Endothelial cell of umbilical vein (primary cell): ENCODE data around the gene ENGASE. TPM values are rescaled to one million over a fixed set of nuclear protein-coding genes. Genes with fewer than 3 reads are reported as not detected.

Source experiments
- BruUV-seq: library from RNA; stranded (reverse); fragments of 400-500 nt; replicated peaks from 2 replicates; lab custom pipeline; 2021; lab: Mats Ljungman, UMichigan
- CTCF ChIA-PET: fragments of 300-600, 350-600 bp; sonication (Branson Sonifier 250); formaldehyde crosslinking; loops from one replicate; lab custom pipeline; 2021; ENCODE audit warnings: antibody characterized with exemption, inconsistent platforms; lab: Charles Lee
- POLR2A ChIA-PET: fragments of 300-600, 350-600 bp; sonication (Branson Sonifier 250); formaldehyde crosslinking; loops from one replicate; lab custom pipeline; 2021; ENCODE audit warnings: antibody characterized with exemption, inconsistent platforms; lab: Charles Lee
- DNase-seq: peaks from one replicate; pipeline ENCODE4 v3.0.0-alpha.2; 2011; ENCODE audit warnings: low read depth, low spot score
- FAIRE-seq: peaks from 2 replicates; lab custom pipeline; 2011; peaks lifted over from hg19 to GRCh38; lab: Jason Lieb, UNC
- H2AFZ ChIP-seq: 2 replicates; pipeline ENCODE4 v1.6.0; 2012; ENCODE audit warnings: low read depth, low read length, control low read depth, inconsistent platforms
- H3K27ac ChIP-seq: 2 replicates; pipeline ENCODE4 v1.5.1; 2011; ENCODE audit warnings: low read depth, mild to moderate bottlenecking, control low read depth, low read length, moderate library complexity; ENCODE audit not compliant: insufficient read depth
- H3K27me3 ChIP-seq, 2 experiments: 2 replicates each; pipeline versions ENCODE4 v1.6.0 to v1.6.1; 2011; ENCODE audit warnings: low read length in 2 of 2, mixed read lengths in 1 of 2; ENCODE audit not compliant: control insufficient read depth in 2 of 2, insufficient read depth in 2 of 2
- H3K36me3 ChIP-seq, 2 experiments: 2 replicates in 1 of 2; 3 replicates in 1 of 2; pipeline ENCODE4 v1.5.1; 2011; ENCODE audit warnings: low read length in 2 of 2, mild to moderate bottlenecking in 1 of 2, moderate library complexity in 1 of 2; ENCODE audit not compliant: control insufficient read depth in 2 of 2, insufficient read depth in 2 of 2; ENCODE audit errors: extremely low read depth in 1 of 2
- H3K4me1 ChIP-seq: 3 replicates; pipeline ENCODE4 v1.5.1; 2011; ENCODE audit warnings: mild to moderate bottlenecking, low read length; ENCODE audit not compliant: control insufficient read depth, insufficient read depth; ENCODE audit errors: extremely low read depth
- H3K4me2 ChIP-seq: 2 replicates; pipeline ENCODE4 v1.6.1; 2011; ENCODE audit warnings: low read length, control low read depth, mixed read lengths; ENCODE audit not compliant: insufficient read depth
- H3K4me3 ChIP-seq, 3 experiments: fragments of 200-600 bp in 1 of 3; sonication (generic), shearing (Covaris generic) in 1 of 3; replicated peaks in 1 of 3; 2 replicates each; pipeline ENCODE4 v1.5.1; 2011 to 2016; ENCODE audit warnings: control low read depth in 3 of 3, low read length in 3 of 3, mild to moderate bottlenecking in 2 of 3, inconsistent platforms in 1 of 3, low read depth in 1 of 3, moderate library complexity in 1 of 3; ENCODE audit not compliant: insufficient read depth in 1 of 3
- H3K79me2 ChIP-seq: 2 replicates; pipeline ENCODE4 v1.6.0; 2012; ENCODE audit warnings: low read length, inconsistent platforms; ENCODE audit not compliant: control insufficient read depth, insufficient read depth
- H3K9ac ChIP-seq: replicated peaks from 2 replicates; pipeline ENCODE3; 2011; ENCODE audit warnings: low read length, control low read depth; ENCODE audit not compliant: insufficient read depth; ENCODE audit errors: extremely low read depth
- H3K9me1 ChIP-seq: replicated peaks from 3 replicates; pipeline ENCODE4 v1.6.0; 2011; ENCODE audit warnings: mild to moderate bottlenecking, low read length; ENCODE audit not compliant: control insufficient read depth, insufficient read depth; ENCODE audit errors: extremely low read depth
- H3K9me3 ChIP-seq: replicated peaks from 2 replicates; pipeline ENCODE4 v1.5.1; 2012; ENCODE audit warnings: low read length, inconsistent platforms; ENCODE audit not compliant: control insufficient read depth, insufficient read depth
- H4K20me1 ChIP-seq: replicated peaks from 2 replicates; pipeline ENCODE3; 2011; ENCODE audit warnings: mild to moderate bottlenecking, low read length; ENCODE audit not compliant: control insufficient read depth, insufficient read depth; ENCODE audit errors: extremely low read depth
- EZH2 ChIP-seq: IDR thresholded peaks from 2 replicates; pipeline ENCODE4 v1.6.1; 2012; ENCODE audit warnings: borderline replicate concordance, low read depth, mild to moderate bottlenecking, moderate library complexity, low read length, inconsistent platforms; ENCODE audit not compliant: severe bottlenecking
- FOS ChIP-seq: IDR thresholded peaks from 2 replicates; pipeline ENCODE4 v1.6.1; 2011; ENCODE audit warnings: mild to moderate bottlenecking, low read length, moderate library complexity, borderline replicate concordance; ENCODE audit not compliant: insufficient read depth
- GATA2 ChIP-seq: IDR thresholded peaks from 2 replicates; pipeline ENCODE4 v1.7.0; 2011; ENCODE audit warnings: low read depth, mild to moderate bottlenecking, moderate library complexity, mixed read lengths, low read length; ENCODE audit not compliant: insufficient read length, insufficient read depth
- JUN ChIP-seq: IDR thresholded peaks from 2 replicates; pipeline ENCODE4 v1.6.1; 2011; ENCODE audit warnings: borderline replicate concordance, low read depth; ENCODE audit not compliant: insufficient read length, insufficient read depth
- MYC ChIP-seq: IDR thresholded peaks from one replicate; pipeline ENCODE4 v1.6.1; 2011; ENCODE audit warnings: mild to moderate bottlenecking, low read depth, low read length
- POLR2A ChIP-seq: IDR thresholded peaks from 2 replicates; pipeline ENCODE4 v1.6.1; 2012; ENCODE audit warnings: low read depth, mild to moderate bottlenecking, control low read depth, low read length
- POLR2AphosphoS5 ChIP-seq: IDR thresholded peaks from 2 replicates; pipeline ENCODE4 v1.6.1; 2012; ENCODE audit warnings: low read depth, mild to moderate bottlenecking, control low read depth, low read length, moderate library complexity; ENCODE audit not compliant: insufficient read depth
- dilution Hi-C: fragments of 300-500 bp; cut with MboI; formaldehyde crosslinking; loops from one replicate; pipeline ENCODE4 v1.15.0; 2019; ENCODE audit warnings: low sequenced_read_pairs; ENCODE audit not compliant: extremely low pct_ligation_motif_present
- intact Hi-C: fragments of 100-400 bp; cut with micrococcal nuclease; formaldehyde crosslinking; loops from one replicate; pipeline ENCODE4 v1.10.0; 2022
- polyA plus RNA-seq, 4 experiments: library from polyadenylated mRNA; depleted of rRNA in 3 of 4; stranded (reverse) in 3 of 4; unstranded in 1 of 4; fragments of >200 nt; gene quantifications; 2 replicates each; pipeline versions ENCODE4 v1.2.1 to v1.2.3, GENCODE V29; 2011 to 2012; ENCODE audit warnings: missing spikeins in 1 of 4
- total RNA-seq: library from RNA; stranded (reverse); gene quantifications from 2 replicates; pipeline ENCODE4 v1.2.3, GENCODE V29; 2021
- TF ChIP-seq, protein P1 (sequence below): IDR thresholded peaks from 2 replicates; pipeline ENCODE4 v1.6.1; 2011; ENCODE audit not compliant: insufficient read depth, insufficient read length
- TF ChIP-seq, protein P2 (sequence below), 2 donors: IDR thresholded peaks; 1 replicate in 1 of 2; 2 replicates in 1 of 2; pipeline ENCODE4 v1.5.1; 2011; ENCODE audit warnings: low read length in 2 of 2, mild to moderate bottlenecking in 2 of 2, moderate library complexity in 2 of 2, control low read depth in 1 of 2, inconsistent platforms in 1 of 2, low read depth in 1 of 2; ENCODE audit not compliant: insufficient read depth in 1 of 2; ENCODE audit errors: extremely low read depth in 1 of 2

The ENGASE gene
- total and polyA plus RNA-seq, 2 donors (not counting 3 experiments of a cell fraction or from before 2014, with no cell fraction given) = 13.7 to 20.8 TPM

DNA sequence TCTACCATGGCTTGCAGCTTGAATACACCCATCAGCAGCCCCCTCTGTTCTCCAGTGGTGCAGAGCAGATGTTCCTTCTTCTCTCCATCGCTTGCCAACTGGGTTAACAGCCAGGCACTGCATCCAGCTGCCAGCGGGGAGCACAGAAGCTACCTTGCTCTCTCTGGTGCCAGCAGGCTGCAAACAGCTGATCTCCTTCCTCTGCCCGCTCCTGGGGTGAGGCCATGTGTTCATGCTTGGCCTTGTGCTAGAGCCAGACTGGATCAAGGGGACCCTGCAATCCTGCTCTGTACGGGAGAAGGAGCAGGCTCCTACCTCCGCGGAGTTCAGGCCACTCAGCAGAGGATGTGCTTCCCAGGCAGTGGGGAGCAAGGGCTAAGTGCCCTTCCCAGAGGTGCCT lies 24.1 kb upstream of the ENGASE start:
- H3K4me1 ChIP-seq = peaks cover 5% of the 10 kb centered on the region
- no peaks in the 10 kb centered on the region for H3K9me3 ChIP-seq
- H3K36me3 ChIP-seq = no peaks in the 10 kb centered on the region
- H3K79me2 ChIP-seq = no peaks in the 10 kb centered on the region
- DNase-seq = no peak
- H4K20me1 ChIP-seq = no peaks in the 10 kb centered on the region
- H3K4me2 ChIP-seq = no peak overlapping the region
- BruUV-seq = no TSS peak
- intact Hi-C loops (no loop called here), dilution Hi-C loops (no loop called here)
- peaks cover 0 to 4% of the 10 kb centered on the region in 2 experiments for H3K27me3 ChIP-seq
- CTCF ChIA-PET = interaction anchor here (1.2 to 1.7 kb wide), 4 partner anchors 9 to 343 kb away, joined by 3 to 6 read pairs (median 5); no protein-coding TSS in a partner anchor
- H3K27ac ChIP-seq = no peak overlapping the region
- H3K4me3 ChIP-seq = no peak overlapping the region
- TF ChIP-seq MYC (no peak), EZH2 (no peak), GATA2 (no peak), JUN (no peak), POLR2A (no peak), FOS (no peak), POLR2AphosphoS5 (no peak)
- TF ChIP-seq, protein P1, sequence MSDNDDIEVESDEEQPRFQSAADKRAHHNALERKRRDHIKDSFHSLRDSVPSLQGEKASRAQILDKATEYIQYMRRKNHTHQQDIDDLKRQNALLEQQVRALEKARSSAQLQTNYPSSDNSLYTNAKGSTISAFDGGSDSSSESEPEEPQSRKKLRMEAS = no peak
- TF ChIP-seq, protein P2, sequence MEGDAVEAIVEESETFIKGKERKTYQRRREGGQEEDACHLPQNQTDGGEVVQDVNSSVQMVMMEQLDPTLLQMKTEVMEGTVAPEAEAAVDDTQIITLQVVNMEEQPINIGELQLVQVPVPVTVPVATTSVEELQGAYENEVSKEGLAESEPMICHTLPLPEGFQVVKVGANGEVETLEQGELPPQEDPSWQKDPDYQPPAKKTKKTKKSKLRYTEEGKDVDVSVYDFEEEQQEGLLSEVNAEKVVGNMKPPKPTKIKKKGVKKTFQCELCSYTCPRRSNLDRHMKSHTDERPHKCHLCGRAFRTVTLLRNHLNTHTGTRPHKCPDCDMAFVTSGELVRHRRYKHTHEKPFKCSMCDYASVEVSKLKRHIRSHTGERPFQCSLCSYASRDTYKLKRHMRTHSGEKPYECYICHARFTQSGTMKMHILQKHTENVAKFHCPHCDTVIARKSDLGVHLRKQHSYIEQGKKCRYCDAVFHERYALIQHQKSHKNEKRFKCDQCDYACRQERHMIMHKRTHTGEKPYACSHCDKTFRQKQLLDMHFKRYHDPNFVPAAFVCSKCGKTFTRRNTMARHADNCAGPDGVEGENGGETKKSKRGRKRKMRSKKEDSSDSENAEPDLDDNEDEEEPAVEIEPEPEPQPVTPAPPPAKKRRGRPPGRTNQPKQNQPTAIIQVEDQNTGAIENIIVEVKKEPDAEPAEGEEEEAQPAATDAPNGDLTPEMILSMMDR (IDR thresholded peaks at IDR 0.05; ENCODE audit: extremely low read depth in 1 of 2, insufficient read depth in 1 of 2, low read depth in 1 of 2, low read length in 2 of 2) = no peak
- no peaks in the 10 kb centered on the region for H3K9me1 ChIP-seq
- no peak overlapping the region for H2AFZ ChIP-seq
- FAIRE-seq = no peak
- no peak overlapping the region for H3K9ac ChIP-seq
- POLR2A ChIA-PET = no interaction called here
